B cell (primary cell): Measurements from ENCODE around the gene ACP7. TPM values are rescaled to one million over a fixed set of nuclear protein-coding genes. Genes with fewer than 3 reads are reported as not detected.

Source experiments
- ATAC-seq: fragments of 200-7000 bp; cut with Tn5 transposase; one replicate; pipeline ENCODE4 v1.10.0; 2021; ENCODE audit warnings: low read depth, mild to moderate bottlenecking, moderate number of reproducible peaks, moderate library complexity
- CTCF ChIA-PET: fragments of 350-600 bp; sonication (Branson Sonifier 250); formaldehyde crosslinking; loops from one replicate; lab custom pipeline; 2021; ENCODE audit warnings: antibody characterized with exemption, inconsistent platforms; lab: Charles Lee
- POLR2A ChIA-PET: fragments of 350-600 bp; sonication (Branson Sonifier 250); formaldehyde crosslinking; loops from one replicate; lab custom pipeline; 2021; ENCODE audit warnings: antibody characterized with exemption; lab: Charles Lee
- DNase-seq: peaks from one replicate; pipeline ENCODE4 v3.0.0; 2013
- H2AFZ ChIP-seq: 2 replicates; pipeline ENCODE4 v1.6.1; 2012; ENCODE audit warnings: mild to moderate bottlenecking, low read depth, low read length; ENCODE audit not compliant: insufficient read depth, poor library complexity, severe bottlenecking
- H3K27ac ChIP-seq, 2 donors: 1 replicate in 1 of 2; 2 replicates in 1 of 2; pipeline ENCODE4 v1.5.1; 2012 to 2013; ENCODE audit warnings: low read length in 2 of 2, mild to moderate bottlenecking in 2 of 2, moderate library complexity in 1 of 2
- H3K27me3 ChIP-seq, 4 experiments: fragments of 200-600 bp in 1 of 4; sonication (generic) in 1 of 4; replicated peaks in 1 of 4; 1 replicate in 2 of 4; 2 replicates in 2 of 4; pipeline versions ENCODE4 v1.6.1 to v1.7.0; 2013 to 2016; ENCODE audit warnings: low read length in 3 of 4, mild to moderate bottlenecking in 2 of 4, mixed read lengths in 1 of 4, moderate library complexity in 1 of 4; ENCODE audit not compliant: insufficient read depth in 4 of 4, control insufficient read depth in 3 of 4; ENCODE audit errors: control extremely low read depth in 1 of 4
- H3K36me3 ChIP-seq, 2 experiments: replicated peaks in 1 of 2; 1 replicate in 1 of 2; 2 replicates in 1 of 2; pipeline versions ENCODE4 v1.6.1 to v1.7.1; 2013; ENCODE audit warnings: low read length in 1 of 2; ENCODE audit not compliant: insufficient read depth in 2 of 2, control insufficient read depth in 1 of 2; ENCODE audit errors: control extremely low read depth in 1 of 2, extremely low read depth in 1 of 2
- H3K4me1 ChIP-seq, 2 donors: fragments of 200-600 bp in 1 of 2; sonication (generic) in 1 of 2; 1 replicate in 1 of 2; 2 replicates in 1 of 2; pipeline versions ENCODE4 v1.5.1 to v1.6.1; 2013 to 2017; ENCODE audit warnings: low read length in 2 of 2; ENCODE audit not compliant: control insufficient read depth in 2 of 2, insufficient read depth in 2 of 2
- H3K4me2 ChIP-seq: replicated peaks from 2 replicates; pipeline ENCODE3; 2012; ENCODE audit warnings: mild to moderate bottlenecking, low read depth, low read length; ENCODE audit not compliant: poor library complexity, severe bottlenecking
- H3K4me3 ChIP-seq, 5 experiments: fragments of 200-600 bp in 1 of 5; sonication (generic) in 1 of 5; 1 replicate in 3 of 5; 2 replicates in 2 of 5; pipeline versions ENCODE4 v1.5.1 to v1.7.0; 2011 to 2016; ENCODE audit warnings: low read length in 4 of 5, mild to moderate bottlenecking in 4 of 5, low read depth in 2 of 5, control low read depth in 1 of 5, moderate library complexity in 1 of 5; ENCODE audit not compliant: insufficient read depth in 1 of 5; ENCODE audit errors: control extremely low read depth in 1 of 5, extremely low read depth in 1 of 5
- H3K79me2 ChIP-seq: fragments of 200-600 bp; sonication (generic); one replicate; pipeline ENCODE4 v1.6.0; 2016; ENCODE audit warnings: low read length; ENCODE audit not compliant: control insufficient read depth, insufficient read depth
- H3K9ac ChIP-seq: fragments of 200-600 bp; sonication (generic); 2 replicates; pipeline ENCODE4 v1.6.1; 2017; ENCODE audit warnings: mild to moderate bottlenecking, low read length, moderate library complexity
- H3K9me3 ChIP-seq, 3 donors: one replicate each; pipeline versions ENCODE4 v1.6.1 to v1.7.1; 2013; ENCODE audit warnings: low read length in 2 of 3; ENCODE audit not compliant: control insufficient read depth in 2 of 3, insufficient read depth in 1 of 3; ENCODE audit errors: control extremely low read depth in 1 of 3
- H4K20me1 ChIP-seq: 2 replicates; pipeline ENCODE4 v1.6.0; 2012; ENCODE audit warnings: mild to moderate bottlenecking, low read length; ENCODE audit not compliant: insufficient read depth, control insufficient read depth, poor library complexity, severe bottlenecking
- H3K27ac Mint-ChIP-seq: one replicate; pipeline ENCODE4 v1.8.0; 2021; ENCODE audit warnings: mixed read lengths
- H3K27me3 Mint-ChIP-seq: one replicate; pipeline ENCODE4 v1.8.0; 2021; ENCODE audit warnings: mixed read lengths
- H3K4me1 Mint-ChIP-seq: one replicate; pipeline ENCODE4 v1.8.0; 2021; ENCODE audit warnings: mixed read lengths
- H3K4me3 Mint-ChIP-seq: one replicate; pipeline ENCODE4 v1.8.0; 2021; ENCODE audit warnings: mixed read lengths
- H3K9me3 Mint-ChIP-seq: one replicate; pipeline ENCODE4 v1.8.0; 2022; ENCODE audit warnings: mixed read lengths; ENCODE audit not compliant: insufficient read depth
- CTCF ChIP-seq: fragments of 200-600 bp; IDR thresholded peaks from one replicate; pipeline ENCODE4 v1.8.0; 2022; ENCODE audit warnings: antibody characterized with exemption, mild to moderate bottlenecking
- EZH2 ChIP-seq: IDR thresholded peaks from 2 replicates; pipeline ENCODE4 v1.6.1; 2012; ENCODE audit warnings: borderline replicate concordance, low read depth, mild to moderate bottlenecking, moderate library complexity, low read length; ENCODE audit not compliant: insufficient read depth, poor library complexity, severe bottlenecking
- WGBS: methylation state at CpG from one replicate; pipeline ENCODE4 v1.1.5; 2013; ENCODE audit warnings: missing lambda C conversion rate; ENCODE audit not compliant: insufficient coverage; 5-methylcytosine and 5-hydroxymethylcytosine counted together
- intact Hi-C: fragments of 100-400 bp; cut with micrococcal nuclease; formaldehyde crosslinking; loops from one replicate; pipeline ENCODE4 v1.10.0; 2022
- polyA plus RNA-seq: library from polyadenylated mRNA; depleted of rRNA; stranded (reverse); fragments of >200 nt; gene quantifications from 2 replicates; pipeline ENCODE4 v1.2.3, GENCODE V29; 2012
- total RNA-seq, 2 donors: library from RNA; stranded (reverse); fragments of 120-200 nt in 1 of 2; gene quantifications; 1 replicate in 1 of 2; 2 replicates in 1 of 2; pipeline versions ENCODE4 v1.2.3 to v1.2.4, GENCODE V29; 2013 to 2022

ACP7 gene
- total and polyA plus RNA-seq, 2 donors (not counting 1 experiment from before 2014, with no cell fraction given) = not detected

- no peaks in the 10 kb centered on the region for H3K4me1 ChIP-seq
- H2AFZ ChIP-seq = no peak overlapping the region
- no peak overlapping the region for H3K4me3 Mint-ChIP-seq
- DNase-seq (no peak), ATAC-seq (no peak)
- ChIA-PET POLR2A (no interaction called here), CTCF (no interaction called here)
- no peaks in the 10 kb centered on the region for H3K9me3 ChIP-seq
- no peaks in the 10 kb centered on the region for H4K20me1 ChIP-seq
- H3K27me3 Mint-ChIP-seq = no peaks in the 10 kb centered on the region
- no peak overlapping the region for H3K27ac ChIP-seq
- no peak overlapping the region for H3K27ac Mint-ChIP-seq
- H3K9me3 Mint-ChIP-seq = no peaks in the 10 kb centered on the region
- no peaks in the 10 kb centered on the region for H3K79me2 ChIP-seq
- WGBS = 85% methylated on average over 6 of the region's 7 CpGs
- no peaks in the 10 kb centered on the region for H3K4me1 Mint-ChIP-seq
- intact Hi-C loops = no loop called here
- no peak overlapping the region for H3K4me3 ChIP-seq
- H3K9ac ChIP-seq = no peak overlapping the region
- no peak overlapping the region for H3K4me2 ChIP-seq
- no peaks in the 10 kb centered on the region for H3K36me3 ChIP-seq
- H3K27me3 ChIP-seq = no peaks in the 10 kb centered on the region
- TF ChIP-seq CTCF (no peak), EZH2 (no peak)
Observed at GRCh38 chr19:39046037-39046821, 37.9 kb upstream of the ACP7 start.

- ATAC-seq (no peak), DNase-seq (no peak)
- Histone ChIP-seq H3K36me3 (no peaks in the 10 kb centered on the region), H3K9ac (no peak overlapping the region), H3K9me3 (no peaks in the 10 kb centered on the region), H3K79me2 (no peaks in the 10 kb centered on the region), H4K20me1 (no peaks in the 10 kb centered on the region), H3K27me3 (no peaks in the 10 kb centered on the region), H3K27ac (no peak overlapping the region), H3K4me3 (no peak overlapping the region), H3K4me1 (no peaks in the 10 kb centered on the region), H3K4me2 (no peak overlapping the region), H2AFZ (no peak overlapping the region)
- intact Hi-C loops = no loop called here
- CTCF ChIA-PET = no interaction called here
- H3K4me1 Mint-ChIP-seq = no peaks in the 10 kb centered on the region
- no peak for TF ChIP-seq EZH2
- no peak for TF ChIP-seq CTCF
- no peak overlapping the region for H3K27ac Mint-ChIP-seq
- POLR2A ChIA-PET = no interaction called here
- no peaks in the 10 kb centered on the region for H3K27me3 Mint-ChIP-seq
- H3K9me3 Mint-ChIP-seq = no peaks in the 10 kb centered on the region
- 17% methylated on average over 1 of the region's 2 CpGs for WGBS
- no peak overlapping the region for H3K4me3 Mint-ChIP-seq
Observed at GRCh38 chr19:39047073-39047472, 37.1 kb upstream of the ACP7 start.
